ENCODE data around the gene STARD7.

GRCh38 chr2:96207774-96208142, 869 bp downstream of the STARD7 start:
- TF ChIP-seq RARB (CRISPR knock-in tag; IDR thresholded peaks at IDR 0.05) (no peak), PATZ1 (CRISPR knock-in tag; IDR thresholded peaks at IDR 0.05; ENCODE audit: borderline replicate concordance) (no peak), ZFP30 (CRISPR knock-in tag; IDR thresholded peaks at IDR 0.05) (no peak)
